Hematopoietic multipotent progenitor cell treated with erythropoietin and hydrocortisone succinate and interleukin-3 and kit ligand, for 4 days (in vitro differentiated cells): ENCODE results near the gene CYP4A22.
"Not testable (repeated sequence)": the region's sequence is repeated elsewhere in the genome, so short reads cannot be mapped to it uniquely, and the experiment has no call there.

ENCODE experiments used
- DNase-seq: peaks from one replicate; pipeline ENCODE4 v3.0.0-alpha.2; 2015

The CYP4A22 gene

GRCh38 chr1:47157957-47158356, 20.7 kb downstream of the CYP4A22 start:
- DNase-seq = not testable (repeated sequence)

- no peak for DNase-seq
Observed at GRCh38 chr1:47160716-47161115, 23.5 kb downstream of the CYP4A22 start.

GRCh38 chr1:47161298-47162040, 24.2 kb downstream of the CYP4A22 start:
- no peak for DNase-seq

GRCh38 chr1:47164552-47164951, 27.3 kb downstream of the CYP4A22 start:
- DNase-seq = no peak

- no peak for DNase-seq
Observed at GRCh38 chr1:47172782-47173181, 35.5 kb downstream of the CYP4A22 start.

GRCh38 chr1:47174656-47175020, 37.4 kb downstream of the CYP4A22 start:
- no peak for DNase-seq

- peak; percentile 84 for DNase-seq
Observed at GRCh38 chr1:47175227-47175934, 38.1 kb downstream of the CYP4A22 start.

- DNase-seq = no peak
Observed at GRCh38 chr1:47178020-47178419, 40.8 kb downstream of the CYP4A22 start.

GRCh38 chr1:47178654-47179016, 41.4 kb downstream of the CYP4A22 start:
- DNase-seq = no peak

GRCh38 chr1:47179017-47179987, 42.1 kb downstream of the CYP4A22 start:
- DNase-seq = peak; percentile 98

GRCh38 chr1:47179988-47180563, 42.8 kb downstream of the CYP4A22 start:
- DNase-seq = no peak

- peak; percentile 87 for DNase-seq
Observed at GRCh38 chr1:47180603-47181094, 43.4 kb downstream of the CYP4A22 start.

- peak; percentile 98 for DNase-seq
Observed at GRCh38 chr1:47181095-47181954, 44.1 kb downstream of the CYP4A22 start.

- DNase-seq = peak; percentile 86
Observed at GRCh38 chr1:47181955-47182675, 44.9 kb downstream of the CYP4A22 start.

- DNase-seq = no peak
Observed at GRCh38 chr1:47182676-47183235, 45.5 kb downstream of the CYP4A22 start.

GRCh38 chr1:47183308-47184089, 46.3 kb downstream of the CYP4A22 start:
- no peak for DNase-seq

GRCh38 chr1:47184090-47184821, 47.0 kb downstream of the CYP4A22 start:
- peak; percentile 39 for DNase-seq

GRCh38 chr1:47184822-47185677, 47.8 kb downstream of the CYP4A22 start:
- no peak for DNase-seq
